HS-27A (cell line): ENCODE measurements around the gene GPC2.
"Not testable (repeated sequence)": the region's sequence is repeated elsewhere in the genome, so short reads cannot be mapped to it uniquely, and the experiment has no call there.

Source experiments
- DNase-seq: peaks from one replicate; pipeline ENCODE4 v3.0.0-alpha.2; 2012; ENCODE audit warnings: low read depth, missing footprints

Gene GPC2, protein sequence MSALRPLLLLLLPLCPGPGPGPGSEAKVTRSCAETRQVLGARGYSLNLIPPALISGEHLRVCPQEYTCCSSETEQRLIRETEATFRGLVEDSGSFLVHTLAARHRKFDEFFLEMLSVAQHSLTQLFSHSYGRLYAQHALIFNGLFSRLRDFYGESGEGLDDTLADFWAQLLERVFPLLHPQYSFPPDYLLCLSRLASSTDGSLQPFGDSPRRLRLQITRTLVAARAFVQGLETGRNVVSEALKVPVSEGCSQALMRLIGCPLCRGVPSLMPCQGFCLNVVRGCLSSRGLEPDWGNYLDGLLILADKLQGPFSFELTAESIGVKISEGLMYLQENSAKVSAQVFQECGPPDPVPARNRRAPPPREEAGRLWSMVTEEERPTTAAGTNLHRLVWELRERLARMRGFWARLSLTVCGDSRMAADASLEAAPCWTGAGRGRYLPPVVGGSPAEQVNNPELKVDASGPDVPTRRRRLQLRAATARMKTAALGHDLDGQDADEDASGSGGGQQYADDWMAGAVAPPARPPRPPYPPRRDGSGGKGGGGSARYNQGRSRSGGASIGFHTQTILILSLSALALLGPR

DNA sequence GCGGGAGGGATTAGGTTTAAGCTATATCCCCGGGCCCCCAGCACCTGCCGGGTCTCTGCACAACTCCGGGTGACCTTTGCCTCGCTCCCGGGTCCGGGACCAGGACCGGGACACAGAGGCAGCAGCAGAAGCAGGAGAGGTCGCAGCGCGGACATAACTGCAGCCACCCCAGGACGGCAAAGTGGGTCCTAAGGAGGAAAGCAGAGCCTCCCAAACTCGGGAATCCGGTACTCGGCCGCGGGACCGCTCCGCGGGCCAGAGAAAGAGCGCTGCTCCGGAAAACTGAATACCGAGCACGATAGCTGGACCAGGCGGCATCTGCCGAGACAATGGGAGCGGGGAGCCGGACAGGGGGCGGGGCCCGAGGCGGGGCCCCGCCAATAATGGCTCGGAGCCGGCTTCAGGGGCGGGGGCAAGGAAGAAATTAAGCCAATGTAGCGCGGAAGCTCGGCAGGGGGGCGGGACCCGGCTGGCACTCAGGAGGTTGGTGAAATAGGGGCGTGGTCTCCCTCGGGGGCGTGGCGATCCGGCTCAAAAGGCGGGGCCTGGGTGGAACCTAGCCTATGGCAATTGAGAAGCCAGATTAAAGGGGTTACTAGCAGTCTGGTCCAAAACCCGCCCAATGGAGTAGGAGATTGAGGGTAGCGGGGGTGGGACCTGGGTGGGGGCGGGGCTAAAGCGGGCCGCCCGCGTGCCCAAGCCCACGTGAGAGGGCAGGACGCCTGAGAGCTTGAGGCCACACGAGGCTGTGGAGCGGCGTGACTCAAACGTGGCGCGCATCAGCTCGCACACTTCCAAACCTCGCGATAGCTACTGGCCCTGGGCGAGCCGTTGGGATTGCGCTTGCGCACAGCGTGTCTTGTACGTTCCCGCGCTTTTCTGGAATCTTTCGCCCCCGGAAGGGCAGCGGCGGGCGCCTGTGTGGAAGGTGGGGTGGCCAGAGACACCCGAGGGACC, at the start of gene GPC2, which contains the start of gene STAG3:
GPC2 (minus strand) TSS at position 337 of the 957 bp plus-strand sequence; CDS start at position 155, 182 bp downstream.
STAG3 (plus strand) TSS at position 874 of the 957 bp plus-strand sequence. CDS start 2,639 bp downstream, outside the sequence.
- peak; percentile 93 for DNase-seq

DNA sequence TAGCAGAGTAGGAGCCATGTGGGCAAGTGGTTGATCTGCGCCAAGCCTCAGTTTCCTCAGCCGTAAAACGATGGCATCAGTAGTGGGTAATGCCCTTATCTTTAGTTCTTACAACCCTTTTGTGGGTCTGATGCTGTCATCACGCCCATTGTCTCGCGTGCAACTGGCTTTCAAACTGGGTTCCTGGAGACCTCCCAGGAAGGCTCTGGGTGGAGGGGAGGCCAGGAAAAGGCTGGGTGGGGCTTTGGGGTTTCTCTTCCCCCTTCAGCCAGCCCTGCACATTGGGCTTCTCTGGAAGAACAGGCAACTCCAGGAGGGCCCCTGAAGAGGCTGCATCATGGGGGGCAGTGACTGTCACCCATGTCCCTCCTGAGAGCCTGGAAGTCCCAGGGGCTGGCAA, 47.7 kb upstream of the GPC2 start:
- DNase-seq, result not testable (repeated sequence)

DNA sequence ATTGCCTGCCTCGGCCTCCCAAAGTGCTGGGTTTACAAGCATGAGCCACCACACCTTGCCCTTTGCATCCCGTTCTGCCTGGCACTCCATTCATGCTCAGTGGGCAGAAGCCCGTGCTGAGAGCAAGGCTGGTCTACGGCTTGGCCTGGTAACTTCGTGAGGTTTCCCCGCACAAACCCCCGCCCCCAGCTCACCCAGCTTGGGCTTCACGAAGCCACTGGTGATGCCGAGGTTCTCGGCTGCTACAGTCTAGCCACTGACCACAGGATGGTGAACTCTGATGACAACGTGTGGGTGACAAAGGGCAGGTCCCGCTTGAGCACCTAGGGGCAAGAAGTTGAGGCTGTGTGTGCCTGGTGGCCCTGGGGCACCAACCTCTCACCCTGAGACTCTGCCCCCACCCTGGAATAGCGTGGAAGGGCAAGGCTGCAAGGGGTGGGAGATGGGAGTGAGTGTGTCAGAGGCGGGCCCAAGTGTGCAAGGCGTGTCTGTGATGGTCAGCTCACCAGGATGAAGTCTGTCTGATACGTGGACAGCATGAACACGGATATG, 46.3 kb upstream of the GPC2 start:
- DNase-seq, result not testable (repeated sequence)

DNA sequence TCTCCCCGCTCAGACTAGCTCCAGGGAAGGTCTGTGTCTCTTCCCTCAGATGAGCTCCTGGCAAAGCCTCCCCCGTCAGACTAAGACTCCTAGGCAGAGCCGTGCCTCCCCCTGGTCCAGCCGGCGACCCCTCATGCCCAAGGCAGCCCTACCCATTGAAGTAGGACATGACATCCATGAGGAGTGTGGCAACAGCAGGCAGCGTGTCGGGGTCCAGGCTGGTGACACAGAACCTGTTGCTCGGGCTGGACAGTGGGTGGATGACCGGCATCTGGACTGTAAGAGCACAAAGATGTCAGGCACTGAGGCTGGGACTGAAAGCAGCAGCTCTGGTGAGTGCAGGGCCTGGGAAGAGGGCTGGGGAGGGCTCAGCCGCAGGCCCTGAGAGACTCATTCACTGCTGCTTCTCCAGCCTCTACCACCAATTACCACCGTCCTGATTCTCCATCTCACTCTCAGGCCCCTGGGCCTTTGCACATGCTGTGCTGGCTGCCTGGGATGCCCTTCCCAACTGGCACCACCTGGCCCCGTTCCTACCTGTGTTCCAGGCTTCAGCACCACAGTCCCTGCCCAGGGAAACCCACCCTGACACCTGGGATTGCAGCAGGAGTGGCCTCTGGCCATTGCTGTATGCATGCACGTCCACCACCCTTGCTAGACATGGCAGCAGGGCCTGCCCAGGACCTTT, 45.4 kb upstream of the GPC2 start:
- no peak for DNase-seq

DNA sequence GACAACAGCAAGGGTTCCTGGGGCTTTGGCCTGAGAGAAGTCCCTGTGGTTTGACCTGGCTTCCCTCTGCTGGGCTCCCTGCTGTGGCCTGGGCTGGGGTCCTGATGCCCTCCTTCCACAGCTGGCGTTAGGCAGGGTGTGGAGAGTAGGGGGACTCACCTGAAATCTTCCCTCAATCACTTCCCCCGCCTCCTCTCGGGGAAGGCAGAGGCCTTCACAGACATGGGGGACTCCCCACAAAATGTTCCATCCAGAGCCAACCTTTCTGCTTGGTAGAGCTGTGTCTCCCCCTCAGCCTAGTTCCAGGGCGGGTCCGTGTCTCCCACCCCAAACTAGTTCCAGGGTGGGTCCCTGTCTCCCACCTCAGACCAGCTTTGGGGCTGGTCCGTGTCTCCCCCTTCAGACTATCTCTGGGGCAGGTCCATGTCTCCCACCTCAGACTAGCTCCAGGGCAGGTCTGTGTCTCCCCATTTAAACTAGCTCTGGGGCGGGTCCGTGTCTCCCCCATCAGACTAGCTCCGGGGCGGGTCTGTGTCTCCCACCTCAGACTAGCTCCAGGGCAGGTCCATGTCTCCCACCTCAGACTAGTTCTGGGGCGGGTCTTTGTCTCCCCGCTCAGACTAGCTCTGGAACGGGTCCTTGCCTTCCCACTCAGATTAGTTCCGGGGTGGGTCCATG, 44.7 kb upstream of the GPC2 start:
- no peak for DNase-seq

DNA sequence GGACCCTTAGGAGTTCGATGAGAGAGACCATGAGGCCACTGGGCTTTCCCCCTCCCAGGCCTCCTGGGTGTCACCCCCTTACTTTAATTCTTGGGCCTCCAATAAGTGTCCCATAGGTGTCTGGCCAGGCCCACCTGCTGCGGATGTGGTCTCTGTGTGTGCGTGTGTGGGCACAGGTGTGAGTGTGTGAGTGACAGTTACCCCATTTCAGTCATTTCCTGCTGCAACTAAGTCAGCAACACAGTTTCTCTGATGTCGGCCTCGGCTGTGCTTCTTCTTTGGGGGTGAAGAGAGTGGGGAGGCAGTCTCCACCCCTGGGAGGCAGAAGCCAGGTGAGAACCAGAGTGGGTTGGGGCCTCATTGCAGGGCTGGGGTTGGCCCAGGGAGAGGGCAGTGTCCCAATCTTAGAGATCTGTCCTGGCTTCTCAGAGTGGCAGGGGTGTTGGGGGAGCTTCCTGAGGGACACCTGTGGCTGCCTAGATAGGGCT, 44.1 kb upstream of the GPC2 start:
- DNase-seq, result no peak

DNA sequence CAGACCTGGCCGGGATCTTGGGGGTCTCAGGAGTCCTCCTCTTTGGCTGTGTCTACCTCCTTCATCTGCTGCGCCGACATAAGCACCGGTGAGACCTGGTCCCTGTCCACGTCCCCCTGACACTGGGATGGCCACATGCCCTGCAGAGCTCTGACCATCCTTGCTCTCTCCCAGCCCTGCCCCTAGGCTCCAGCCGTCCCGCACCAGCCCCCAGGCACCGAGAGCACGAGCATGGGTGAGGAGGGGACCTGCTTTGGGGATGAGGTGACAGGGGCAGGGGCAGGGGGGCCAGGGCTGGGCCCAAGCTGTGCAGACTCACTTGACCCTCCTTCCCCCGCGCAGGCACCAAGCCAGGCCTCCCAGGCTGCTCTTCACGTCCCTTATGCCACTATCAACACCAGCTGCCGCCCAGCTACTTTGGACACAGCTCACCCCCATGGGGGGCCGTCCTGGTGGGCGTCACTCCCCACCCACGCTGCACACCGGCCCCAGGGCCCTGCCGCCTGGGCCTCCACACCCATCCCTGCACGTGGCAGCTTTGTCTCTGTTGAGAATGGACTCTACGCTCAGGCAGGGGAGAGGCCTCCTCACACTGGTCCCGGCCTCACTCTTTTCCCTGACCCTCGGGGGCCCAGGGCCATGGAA, 43.5 kb upstream of the GPC2 start:
- DNase-seq, result no peak

DNA sequence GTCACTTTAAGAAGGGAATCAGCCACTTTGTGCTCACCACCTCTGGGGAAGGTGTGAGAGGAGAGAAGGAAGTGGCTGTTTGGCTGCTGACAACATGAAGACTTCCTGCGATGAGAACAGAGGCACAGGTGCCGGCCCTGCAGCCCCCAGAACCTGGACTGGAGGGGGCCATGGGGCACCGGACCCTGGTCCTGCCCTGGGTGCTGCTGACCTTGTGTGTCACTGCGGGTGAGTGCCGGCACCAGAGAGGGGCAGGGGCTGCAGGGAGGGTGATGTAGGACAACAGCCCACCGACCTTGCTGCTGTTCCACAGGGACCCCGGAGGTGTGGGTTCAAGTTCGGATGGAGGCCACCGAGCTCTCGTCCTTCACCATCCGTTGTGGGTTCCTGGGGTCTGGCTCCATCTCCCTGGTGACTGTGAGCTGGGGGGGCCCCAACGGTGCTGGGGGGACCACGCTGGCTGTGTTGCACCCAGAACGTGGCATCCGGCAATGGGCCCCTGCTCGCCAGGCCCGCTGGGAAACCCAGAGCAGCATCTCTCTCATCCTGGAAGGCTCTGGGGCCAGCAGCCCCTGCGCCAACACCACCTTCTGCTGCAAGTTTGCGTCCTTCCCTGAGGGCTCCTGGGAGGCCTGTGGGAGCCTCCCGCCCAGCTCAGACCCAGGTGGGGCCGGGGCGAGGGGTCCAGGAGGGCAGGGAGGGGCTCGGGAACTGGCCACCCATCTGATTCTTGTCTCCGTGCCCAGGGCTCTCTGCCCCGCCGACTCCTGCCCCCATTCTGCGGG, 42.8 kb upstream of the GPC2 start, which contains the start of gene PVRIG:
PVRIG (plus strand) TSS at position 149 of the 785 bp plus-strand sequence; CDS start at position 171, 22 bp downstream.
- not testable (repeated sequence) for DNase-seq

DNA sequence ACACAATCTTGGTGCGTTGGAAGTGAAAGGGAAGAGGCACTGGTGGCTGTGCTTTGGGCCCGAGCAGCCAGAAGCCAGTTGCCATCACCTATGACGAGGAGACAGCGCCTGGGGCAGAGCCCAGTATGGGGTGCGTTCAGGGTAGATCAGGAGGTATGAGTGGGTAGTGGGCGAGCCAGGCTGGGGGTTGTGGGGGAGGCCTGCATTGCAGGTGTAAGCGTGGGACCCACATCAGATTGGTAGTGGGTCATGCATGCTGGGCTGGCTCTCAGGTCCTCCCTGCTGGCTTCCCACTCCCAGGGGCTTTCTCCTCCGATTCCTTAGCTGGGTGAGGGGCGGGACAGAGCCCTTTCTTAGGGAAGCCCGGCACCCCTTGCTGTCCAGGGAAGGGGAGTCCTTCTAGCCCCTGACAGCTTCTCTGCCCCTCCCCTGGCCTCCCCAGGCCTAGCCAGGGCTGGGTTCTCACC, 42.1 kb upstream of the GPC2 start:
- no peak for DNase-seq

DNA sequence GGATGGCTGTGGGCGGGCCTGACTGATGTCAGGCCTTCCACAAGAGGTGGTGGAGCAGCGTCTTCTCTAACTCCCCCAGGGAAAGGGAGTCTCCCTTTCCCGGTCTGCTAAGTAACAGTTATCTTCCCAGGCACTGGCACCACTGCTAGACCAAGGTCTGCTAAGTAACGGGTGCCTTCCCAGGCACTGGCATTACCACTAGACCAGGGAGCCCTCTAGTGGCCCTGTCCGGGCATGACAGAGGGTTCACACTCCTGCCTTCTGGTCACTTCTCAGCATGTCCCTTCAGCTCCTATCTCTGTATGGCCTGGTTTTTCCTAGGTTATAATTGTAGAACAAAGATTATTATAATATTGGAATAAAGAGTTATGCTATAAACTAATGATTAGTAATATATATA, 40.8 kb upstream of the GPC2 start:
- not testable (repeated sequence) for DNase-seq

DNA sequence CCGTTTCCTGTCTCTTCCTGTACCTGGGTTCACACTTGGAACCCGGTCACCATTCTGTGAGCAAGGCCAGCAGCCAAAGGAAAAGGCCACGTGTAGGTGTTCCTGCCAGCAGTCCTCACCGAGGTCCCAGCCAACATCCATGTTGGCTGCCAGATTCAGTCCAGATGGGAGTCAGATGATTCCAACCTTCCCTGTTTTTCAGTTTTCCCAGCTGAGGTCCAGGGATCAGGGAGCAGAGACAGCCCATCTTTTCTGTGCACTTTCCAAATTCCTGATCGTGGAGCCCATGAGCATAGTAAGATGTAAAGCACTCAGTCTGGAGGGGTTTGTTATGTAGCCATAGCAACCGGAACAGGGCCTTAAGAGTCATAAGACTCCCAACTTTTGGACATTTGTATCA, 38.7 kb upstream of the GPC2 start:
- DNase-seq, result no peak

DNA sequence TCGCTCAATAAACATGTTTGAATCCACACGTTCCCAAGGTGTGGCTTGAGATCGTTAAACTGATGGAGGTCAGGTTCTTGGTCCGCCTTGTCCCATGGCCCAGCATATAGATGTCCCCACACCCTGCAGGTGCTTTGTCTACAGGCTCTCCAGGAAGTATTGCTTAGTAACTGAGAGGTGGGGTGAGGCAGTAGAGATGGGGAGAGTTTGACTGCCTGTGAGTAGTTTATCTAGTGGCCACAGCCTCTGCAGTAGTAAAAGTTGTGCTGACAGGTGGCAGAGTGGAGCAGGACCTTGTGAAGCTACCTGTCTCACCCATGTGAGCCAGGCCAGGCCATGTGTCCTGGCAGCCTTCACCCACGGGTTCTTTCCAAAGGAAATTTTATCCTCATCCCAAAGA, 37.2 kb upstream of the GPC2 start:
- not testable (repeated sequence) for DNase-seq

DNA sequence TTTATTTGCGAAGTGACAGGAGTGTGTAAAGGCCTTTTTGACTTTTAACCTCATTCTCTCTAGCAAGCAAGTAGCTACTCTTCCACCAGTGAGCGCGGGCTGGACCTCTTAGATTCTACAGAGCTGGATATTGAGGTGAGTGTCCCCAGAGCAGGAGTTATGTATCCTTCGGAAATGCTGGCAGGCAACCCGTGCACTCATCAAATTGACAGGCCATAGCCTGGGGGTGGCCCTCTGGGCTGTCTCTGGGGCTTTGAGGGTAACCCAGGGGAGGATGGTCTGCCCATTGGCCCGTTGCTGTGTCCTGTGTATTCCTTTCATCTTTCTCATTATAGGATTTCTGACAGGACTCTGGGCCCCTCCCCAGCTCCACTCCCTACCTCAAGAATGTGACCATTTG, 36.5 kb upstream of the GPC2 start:
- DNase-seq, result no peak

DNA sequence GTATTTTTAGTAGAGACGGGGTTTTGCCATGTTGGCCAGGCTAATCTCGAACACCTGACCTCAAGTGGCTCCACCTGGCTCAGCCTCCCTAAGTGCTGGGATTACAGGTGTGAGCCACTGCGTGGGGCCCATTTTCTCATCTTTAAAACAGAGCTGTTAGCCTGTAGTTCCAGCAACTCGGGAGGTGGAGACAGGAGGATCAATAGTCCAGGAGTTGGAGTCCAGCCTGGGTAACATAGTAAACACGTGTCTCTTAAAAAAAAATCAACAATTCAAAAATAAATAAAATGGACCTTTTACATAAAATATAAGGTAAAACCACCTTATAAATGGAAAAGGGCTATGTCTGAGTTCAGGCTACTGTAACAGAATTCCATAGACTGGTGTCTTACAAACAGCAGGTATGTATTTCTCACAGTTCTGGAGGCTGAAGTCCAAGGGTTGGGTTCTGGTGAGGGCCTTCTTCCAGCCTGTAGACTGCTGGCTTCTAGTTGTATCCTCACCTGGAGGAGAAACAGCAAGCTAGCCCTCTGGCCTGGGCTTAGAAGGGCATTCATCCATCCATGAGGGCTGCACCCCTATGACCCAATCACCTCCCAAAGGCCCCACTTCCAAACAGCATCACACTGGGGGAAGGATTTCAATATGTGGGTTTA, 35.6 kb upstream of the GPC2 start:
- no peak for DNase-seq

DNA sequence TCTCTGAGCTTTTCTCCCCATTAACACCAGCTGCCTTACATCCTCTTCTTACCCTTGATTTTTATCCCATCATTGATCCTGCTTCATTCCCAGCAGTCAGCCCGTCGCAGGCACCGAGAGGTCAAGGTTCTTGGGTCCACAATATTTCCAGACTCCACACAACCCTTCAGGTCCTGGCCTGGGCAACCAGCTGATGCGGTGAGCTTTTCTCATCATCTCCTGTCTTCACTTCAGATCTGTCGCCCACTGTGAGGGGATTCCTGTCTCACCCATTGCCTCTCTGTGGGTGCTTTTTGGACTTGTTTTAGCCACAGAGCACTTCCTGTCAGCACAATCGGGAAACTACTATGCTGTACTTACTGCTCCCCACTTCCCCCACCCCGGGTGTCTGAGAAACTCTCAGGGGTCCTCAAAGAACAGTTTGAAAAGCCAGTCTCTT, 34.2 kb upstream of the GPC2 start:
- no peak for DNase-seq

DNA sequence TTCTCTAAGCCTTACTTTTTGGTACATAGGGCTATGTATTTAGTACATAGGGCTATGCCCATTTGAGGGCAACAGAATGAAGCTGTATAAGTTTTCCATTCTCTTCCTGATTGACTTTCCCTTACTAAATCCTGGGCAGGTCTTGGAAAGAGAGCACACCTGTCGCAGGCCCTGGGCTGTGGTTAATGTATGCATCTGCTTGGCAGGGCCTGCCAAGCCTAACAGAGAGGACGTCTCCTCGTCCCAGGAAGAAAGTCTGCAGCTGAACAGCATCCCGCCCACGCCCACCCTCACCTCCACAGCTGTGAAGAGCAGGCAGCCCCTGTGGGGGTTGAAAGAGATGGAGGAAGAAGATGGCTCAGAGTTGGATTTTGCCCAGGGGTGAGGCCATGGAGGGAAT, 33.6 kb upstream of the GPC2 start:
- DNase-seq, result no peak

DNA sequence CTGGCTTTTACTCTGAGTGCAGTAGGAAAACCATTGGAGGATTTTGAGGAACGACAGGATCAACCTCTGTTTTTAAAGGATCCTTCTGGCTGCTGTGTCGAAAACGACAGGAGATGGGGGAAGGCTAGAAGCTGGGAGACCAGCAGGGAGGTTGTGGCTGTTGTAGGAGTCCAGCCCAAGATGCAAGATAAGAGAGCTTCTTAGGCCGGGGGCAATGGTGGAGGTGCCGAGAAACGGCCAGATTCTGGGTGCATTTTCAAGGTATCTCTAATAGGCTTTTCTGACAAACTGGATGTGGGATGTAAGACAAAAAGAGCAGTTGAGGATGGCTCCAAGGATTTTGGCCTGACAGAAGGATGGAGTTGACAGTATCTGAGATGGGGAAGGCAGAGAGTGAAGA, 32.3 kb upstream of the GPC2 start:
- no peak for DNase-seq

DNA sequence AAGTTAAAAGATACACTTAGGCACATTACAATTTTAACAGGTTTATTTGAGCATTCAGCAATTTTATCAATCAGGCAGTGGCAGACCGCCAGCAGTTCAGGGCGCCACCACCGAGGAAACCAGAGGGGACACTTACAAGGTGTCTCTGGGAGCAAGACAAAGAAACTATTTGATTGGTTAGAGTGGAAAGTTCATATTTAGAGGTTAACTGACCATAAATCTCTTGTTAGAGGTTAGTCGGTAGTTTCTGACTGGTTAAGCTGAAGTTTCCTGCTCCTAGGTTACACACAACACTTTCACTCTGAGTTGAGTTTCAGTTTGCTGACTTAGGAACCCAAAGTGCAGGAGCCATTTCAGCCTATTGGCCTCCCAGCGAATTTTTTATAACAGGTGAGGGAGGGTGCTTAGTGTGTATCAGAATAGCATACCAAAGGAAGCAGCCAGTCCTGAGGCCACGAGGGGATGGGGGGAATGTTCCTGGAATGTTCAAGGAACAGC, 31.8 kb upstream of the GPC2 start:
- DNase-seq, result no peak
